NCI-H2107 (cell line): ENCODE measurements around the gene DNAAF9.

ENCODE experiments used
- DNase-seq: peaks from one replicate; lab custom pipeline; 2025; lab: John Stamatoyannopoulos, UW

The DNAAF9 gene

DNA sequence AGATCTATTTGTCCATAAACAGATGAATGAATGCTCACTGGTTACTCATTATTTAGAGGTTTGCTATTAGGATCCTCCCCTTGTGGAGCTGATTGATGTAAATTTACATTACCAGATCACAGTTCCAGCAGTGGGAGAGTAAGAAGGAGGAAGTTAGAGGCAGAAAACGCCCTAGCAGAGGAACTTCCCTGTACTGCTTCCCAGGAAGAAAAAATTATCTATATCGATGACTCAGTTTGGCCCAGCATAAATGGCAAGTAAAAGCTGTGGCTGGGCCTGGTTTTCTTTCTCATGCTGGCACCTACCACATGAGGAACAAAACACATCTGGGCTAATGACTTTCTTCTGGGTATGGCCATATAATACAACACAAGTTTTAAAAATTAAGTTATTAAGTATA lies 35.7 kb downstream of the DNAAF9 start:
- no peak for DNase-seq

GRCh38 chr20:3367089-3367488 lies 40.4 kb downstream of the DNAAF9 start:
- DNase-seq: no peak

DNA sequence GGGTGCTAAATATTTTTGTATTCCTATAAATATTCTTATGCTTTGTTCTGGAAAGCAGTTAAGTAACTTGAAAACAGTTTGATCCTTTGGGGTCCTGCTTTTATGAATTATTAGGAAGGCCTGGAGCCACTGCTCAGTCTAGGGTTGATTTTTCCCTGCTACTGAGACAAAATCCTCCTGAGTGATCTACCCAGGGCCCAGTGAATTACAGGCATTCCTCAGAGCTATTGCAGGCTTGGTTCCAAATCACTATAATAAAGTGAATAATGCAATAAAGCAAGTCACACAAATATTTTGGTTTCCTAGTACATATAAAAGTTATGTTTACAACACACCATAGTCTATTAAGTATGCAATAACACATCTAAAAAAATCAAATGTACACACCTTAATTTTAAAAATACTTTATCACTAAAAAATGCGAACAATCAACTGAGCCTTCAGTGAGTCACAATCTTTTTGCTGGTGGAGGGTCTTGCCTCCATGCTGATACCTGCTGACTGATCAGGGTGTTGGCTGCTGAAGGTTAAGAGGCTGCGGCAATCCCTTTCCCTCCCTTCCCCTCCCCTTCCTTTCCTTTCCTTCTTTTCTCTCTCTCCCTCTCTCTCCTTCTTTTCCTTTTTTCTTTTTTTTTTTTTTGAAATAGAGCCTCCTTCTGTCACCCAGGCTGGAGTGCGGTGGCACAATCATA lies 43.0 kb downstream of the DNAAF9 start:
- no peak for DNase-seq

DNA sequence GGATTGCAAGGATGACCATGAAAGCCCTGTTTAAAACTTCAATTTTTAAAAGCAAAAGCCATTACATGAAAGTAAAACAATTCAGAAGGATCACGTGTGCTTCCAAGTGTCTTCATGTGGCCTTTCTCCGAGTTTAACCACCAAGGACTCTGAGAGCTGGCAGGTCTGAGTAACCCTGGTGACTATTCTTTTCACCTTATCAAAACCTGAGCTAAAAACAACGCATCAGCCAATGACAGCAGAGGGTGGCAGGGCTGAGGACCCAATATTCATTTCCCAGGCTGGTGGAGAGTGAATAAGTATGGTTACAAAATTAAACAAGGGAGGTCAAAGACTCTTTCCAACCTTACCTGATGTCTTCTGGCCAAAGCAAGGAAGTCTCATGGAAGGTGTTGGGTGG lies 46.7 kb downstream of the DNAAF9 start:
- no peak for DNase-seq

GRCh38 chr20:3358676-3359340 lies 48.7 kb downstream of the DNAAF9 start:
- no peak for DNase-seq
